Measurements from ENCODE around the gene PPP3R1. TPM values are rescaled to one million over a fixed set of nuclear protein-coding genes. Genes with fewer than 3 reads are reported as not detected.

The PPP3R1 gene
- total and polyA plus RNA-seq, 2 of the 8 experiments (the other 6 are each of a cell fraction or from before 2014, with no cell fraction given) = 9.3 to 85.1 TPM

DNA sequence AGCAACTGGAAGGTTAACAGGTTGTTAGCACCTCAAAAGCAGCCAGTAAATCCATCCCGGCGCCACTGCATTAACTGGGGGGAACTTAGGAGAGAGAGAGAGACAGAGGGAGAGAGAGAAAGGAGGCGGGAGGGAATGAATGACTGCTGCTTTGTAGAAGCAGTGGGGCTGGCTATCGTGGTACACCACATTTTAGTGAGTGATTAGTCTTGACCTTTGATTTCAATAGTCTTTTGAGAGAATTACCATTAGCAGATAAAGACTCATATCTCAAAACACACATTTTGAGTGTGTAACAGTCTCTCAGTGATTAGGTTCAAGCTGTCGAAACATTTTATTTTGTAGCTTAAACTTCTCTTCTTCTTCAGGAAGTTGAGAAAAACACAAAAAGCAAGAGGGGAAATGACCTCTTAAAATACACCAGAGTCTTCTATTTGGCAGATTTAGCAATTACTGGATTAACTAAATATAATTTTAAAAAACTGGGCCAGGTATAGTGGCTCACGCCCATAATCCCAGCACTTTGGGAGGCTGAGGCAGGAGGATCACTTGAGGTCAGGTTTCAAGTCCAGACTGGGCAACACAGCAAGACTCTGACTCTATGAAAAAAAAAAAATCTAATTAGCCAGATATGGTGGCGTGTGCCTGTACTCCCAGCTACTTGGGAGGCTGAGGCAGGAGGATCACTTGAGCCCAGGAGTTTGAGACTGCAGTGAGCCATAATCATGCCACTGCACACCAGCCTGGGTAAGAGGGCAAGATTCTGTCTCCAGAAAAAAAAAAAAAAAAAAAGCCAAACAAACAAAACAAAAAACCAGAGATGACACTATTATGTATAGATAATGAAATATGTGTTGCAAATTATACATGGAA is 116.6 kb downstream of the PPP3R1 start:
- Histone ChIP-seq H3K23me2 (ENCODE audit: low read depth, low read length) (no peaks in the 10 kb centered on the region), H3K4me1 (replicated peaks in 1 of 4; ENCODE audit: control insufficient read depth in 3 of 4, insufficient read depth in 4 of 4, low read length in 3 of 4) (no peaks in the 10 kb centered on the region), H3K18ac (ENCODE audit: extremely low read depth, low read length) (no peak overlapping the region), H3K27me3 (replicated peaks in 1 of 4; ENCODE audit: control insufficient read depth in 3 of 4, extremely low read depth in 1 of 4, insufficient read depth in 3 of 4, low read length in 3 of 4) (no peaks in the 10 kb centered on the region), H3K23ac (ENCODE audit: insufficient read length) (no peak overlapping the region), H3K4me3 (ENCODE audit: extremely low read depth in 1 of 4, insufficient read depth in 2 of 4, low read depth in 3 of 4, low read length in 4 of 4) (no peak overlapping the region), H2AFZ (ENCODE audit: low read length) (no peak overlapping the region), H3K9ac (replicated peaks in 1 of 4; ENCODE audit: extremely low read depth in 1 of 4, low read depth in 3 of 4, low read length in 3 of 4) (no peak overlapping the region), H3K79me1 (ENCODE audit: low read depth, low read length) (no peaks in the 10 kb centered on the region), H2BK5ac (ENCODE audit: low read depth, low read length) (no peak overlapping the region), H3K14ac (ENCODE audit: insufficient read length) (no peak overlapping the region), H3K9me3 (ENCODE audit: insufficient read depth in 2 of 2, low read depth in 1 of 2, low read length in 1 of 2) (no peaks in the 10 kb centered on the region), H2AK5ac (ENCODE audit: low read depth, low read length) (no peak overlapping the region), H2BK15ac (ENCODE audit: low read length) (no peak overlapping the region), H3K36me3 (ENCODE audit: control insufficient read depth in 2 of 4, insufficient read depth in 4 of 4, low read length in 3 of 4) (peaks cover 0 to 20% (median 4%) of the 10 kb centered on the region in 4 experiments; a peak in 2 of 8 replicates), H4K91ac (replicated peaks; ENCODE audit: insufficient read length, low read length) (no peak overlapping the region), H3K4ac (replicated peaks; ENCODE audit: insufficient read length, low read depth, low read length) (no peak overlapping the region), H3K4me2 (ENCODE audit: insufficient read depth in 1 of 2, low read depth in 2 of 2, low read length in 2 of 2) (no peak overlapping the region), H3K56ac (replicated peaks; ENCODE audit: insufficient read length, low read depth, low read length) (no peak overlapping the region), H2BK20ac (ENCODE audit: low read length) (no peak overlapping the region), H2BK12ac (ENCODE audit: low read depth, low read length) (no peak overlapping the region), H4K8ac (ENCODE audit: extremely low read depth, insufficient read depth, low read length) (no peak overlapping the region), H4K5ac (ENCODE audit: insufficient read length, low read depth, low read length) (no peak overlapping the region), H4K20me1 (replicated peaks in 1 of 2; ENCODE audit: control insufficient read depth in 1 of 2, insufficient read depth in 2 of 2, low read length in 2 of 2) (no peaks in the 10 kb centered on the region), H3K27ac (ENCODE audit: low read depth, low read length) (no peak overlapping the region), H2BK120ac (replicated peaks; ENCODE audit: low read depth, low read length) (no peak overlapping the region), H3K79me2 (ENCODE audit: control insufficient read depth in 1 of 2, insufficient read depth in 2 of 2, low read length in 2 of 2) (no peaks in the 10 kb centered on the region)
- no peak for DNase-seq (ENCODE audit: low read depth in 1 of 2, low spot score in 2 of 2)
- WGBS, 2 experiments (ENCODE audit: extremely low coverage in 1 of 2, insufficient coverage in 1 of 2, insufficient read length in 1 of 2, insufficient replicate concordance in 2 of 2, low coverage in 1 of 2, low lambda C conversion rate in 2 of 2, missing lambda C conversion rate in 1 of 2) = 92% methylated on average over 7 of the region's 7 CpGs; no CpG with 5 or more reads in 1 of the 2 experiments
- CTCF ChIA-PET (ENCODE audit: partially characterized antibody) = interaction anchor here (1.3 to 1.5 kb wide), 2 partner anchors 13 to 157 kb away, joined by 4 to 8 read pairs; no protein-coding TSS in a partner anchor
- FAIRE-seq = no peak
- POLR2A ChIA-PET (ENCODE audit: partially characterized antibody) = interaction anchor here (0.6 kb wide), 1 partner anchor 49 kb away, joined by 3 read pairs; no protein-coding TSS in a partner anchor
- TF ChIP-seq YY1 (IDR thresholded peaks at IDR 0.05; ENCODE audit: low read depth, low read length) (no peak), HDAC6 (IDR thresholded peaks at IDR 0.05; ENCODE audit: low read depth, low read length) (no peak), GABPA (IDR thresholded peaks at IDR 0.05; ENCODE audit: borderline replicate concordance, insufficient read depth, low read length) (no peak), POLR2AphosphoS5 (IDR thresholded peaks at IDR 0.05; ENCODE audit: low read depth, low read length) (no peak)
- TF ChIP-seq, protein P1, sequence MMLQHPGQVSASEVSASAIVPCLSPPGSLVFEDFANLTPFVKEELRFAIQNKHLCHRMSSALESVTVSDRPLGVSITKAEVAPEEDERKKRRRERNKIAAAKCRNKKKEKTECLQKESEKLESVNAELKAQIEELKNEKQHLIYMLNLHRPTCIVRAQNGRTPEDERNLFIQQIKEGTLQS (IDR thresholded peaks at IDR 0.05; ENCODE audit: insufficient read depth, low read depth, low read length) = no peak

Data from H1 (cell line).